ENCODE measurements around the gene MRTFA. TPM values are rescaled to one million over a fixed set of nuclear protein-coding genes. Genes with fewer than 3 reads are reported as not detected.

Gene MRTFA
- polyA plus RNA-seq, 1 of the 3 experiments (the other 2 are of a cell fraction), result 5.8 TPM

GRCh38 chr22:40519948-40520331, 116.6 kb downstream of the MRTFA start:
- DNase-seq, result no peak
- no peak overlapping the region for H3K4me3 ChIP-seq (ENCODE audit: low read depth in 2 of 2, low read length in 1 of 2)
- peaks cover 97% of the 10 kb centered on the region for H3K79me2 ChIP-seq (ENCODE audit: insufficient read depth)
- no peaks in the 10 kb centered on the region for H3K27me3 ChIP-seq (ENCODE audit: insufficient read depth)
- WGBS (ENCODE audit: low lambda C conversion rate), result 91% methylated on average over 3 of the region's 3 CpGs
- no peak overlapping the region for H3K4me2 ChIP-seq
- ChIA-PET POLR2A (no interaction called here), CTCF (no interaction called here)
- TF ChIP-seq FOXJ3 (CRISPR knock-in tag; IDR thresholded peaks at IDR 0.05), result no peak
- no peak for TF ChIP-seq EP300 (IDR thresholded peaks at IDR 0.05; ENCODE audit: borderline replicate concordance in 1 of 2, low read depth in 1 of 2, low read length in 1 of 2)
- TF ChIP-seq TEAD4 (IDR thresholded peaks at IDR 0.05; ENCODE audit: borderline replicate concordance, insufficient read depth), result no peak
- TF ChIP-seq RFX5 (IDR thresholded peaks at IDR 0.05; ENCODE audit: low read length), result no peak
- no peak for TF ChIP-seq RCOR1 (IDR thresholded peaks at IDR 0.05; ENCODE audit: low read length)
- no peak for TF ChIP-seq FOXM1 (IDR thresholded peaks at IDR 0.05; ENCODE audit: low read depth)
- no peak for TF ChIP-seq CHD2 (IDR thresholded peaks at IDR 0.05; ENCODE audit: low read length, partially characterized antibody)
- TF ChIP-seq IRF3 (IDR thresholded peaks at IDR 0.05; ENCODE audit: low read depth, low read length), result no peak
- TF ChIP-seq, protein P1, sequence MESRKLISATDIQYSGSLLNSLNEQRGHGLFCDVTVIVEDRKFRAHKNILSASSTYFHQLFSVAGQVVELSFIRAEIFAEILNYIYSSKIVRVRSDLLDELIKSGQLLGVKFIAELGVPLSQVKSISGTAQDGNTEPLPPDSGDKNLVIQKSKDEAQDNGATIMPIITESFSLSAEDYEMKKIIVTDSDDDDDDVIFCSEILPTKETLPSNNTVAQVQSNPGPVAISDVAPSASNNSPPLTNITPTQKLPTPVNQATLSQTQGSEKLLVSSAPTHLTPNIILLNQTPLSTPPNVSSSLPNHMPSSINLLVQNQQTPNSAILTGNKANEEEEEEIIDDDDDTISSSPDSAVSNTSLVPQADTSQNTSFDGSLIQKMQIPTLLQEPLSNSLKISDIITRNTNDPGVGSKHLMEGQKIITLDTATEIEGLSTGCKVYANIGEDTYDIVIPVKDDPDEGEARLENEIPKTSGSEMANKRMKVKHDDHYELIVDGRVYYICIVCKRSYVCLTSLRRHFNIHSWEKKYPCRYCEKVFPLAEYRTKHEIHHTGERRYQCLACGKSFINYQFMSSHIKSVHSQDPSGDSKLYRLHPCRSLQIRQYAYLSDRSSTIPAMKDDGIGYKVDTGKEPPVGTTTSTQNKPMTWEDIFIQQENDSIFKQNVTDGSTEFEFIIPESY (IDR thresholded peaks at IDR 0.05; ENCODE audit: borderline replicate concordance, low read depth), result no peak
- no peak overlapping the region for H3K9ac ChIP-seq
- H3K9me2 ChIP-seq, result no peaks in the 10 kb centered on the region
- H3K9me3 ChIP-seq, result no peaks in the 10 kb centered on the region
- no peaks in the 10 kb centered on the region for H3K4me1 ChIP-seq (ENCODE audit: control insufficient read depth in 1 of 2, insufficient read depth in 2 of 2, low read depth in 1 of 2, low read length in 1 of 2)
- no peak overlapping the region for H2AFZ ChIP-seq (ENCODE audit: low read depth)
- no peak overlapping the region for H3K27ac ChIP-seq (ENCODE audit: low read depth in 2 of 2, low read length in 1 of 2)
- H3F3A ChIP-seq (replicated peaks; ENCODE audit: insufficient read depth), result no peaks in the 10 kb centered on the region
- peaks cover 0 to 8% of the 10 kb centered on the region in 2 experiments for H3K36me3 ChIP-seq (replicated peaks in 1 of 2; ENCODE audit: control insufficient read depth in 1 of 2, insufficient read depth in 2 of 2, low read length in 1 of 2)
- no peaks in the 10 kb centered on the region for H4K20me1 ChIP-seq (ENCODE audit: insufficient read depth)

DNA sequence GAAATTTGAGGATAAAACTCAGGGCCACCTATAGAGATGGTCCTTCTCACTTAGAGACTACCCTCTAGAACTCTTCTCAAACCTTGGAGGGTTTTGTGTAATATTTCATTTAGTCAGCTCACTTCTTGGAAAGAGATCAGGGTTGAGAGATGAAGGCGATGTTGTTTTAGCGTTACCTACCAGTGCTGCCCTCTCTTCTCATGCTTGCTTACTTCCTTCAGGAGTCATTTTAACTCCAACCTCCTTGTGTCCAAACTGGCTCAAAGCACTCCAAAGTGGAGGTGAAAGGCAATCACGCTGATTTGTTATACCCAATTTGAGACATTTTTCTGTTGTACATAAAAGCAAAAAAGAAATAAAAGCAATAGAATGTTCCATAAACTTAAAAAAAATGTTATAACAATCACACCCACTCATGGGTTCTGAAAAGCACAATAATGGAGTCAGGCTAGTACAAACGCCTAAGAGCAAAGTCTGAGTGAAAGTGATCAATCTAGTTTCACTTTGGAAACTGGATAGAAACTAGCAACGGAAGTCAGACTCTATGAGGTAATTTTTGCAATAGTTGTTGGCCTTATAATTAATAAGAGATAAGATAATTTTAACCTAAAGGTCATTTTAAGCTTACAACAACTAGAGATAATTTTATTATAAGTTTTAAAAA, 117.1 kb downstream of the MRTFA start:
- H3K27ac ChIP-seq (ENCODE audit: low read depth in 2 of 2, low read length in 1 of 2), result no peak overlapping the region

More for the DNA sequence above, 117.1 kb downstream of the MRTFA start:
- H3K27me3 ChIP-seq (ENCODE audit: insufficient read depth), result no peaks in the 10 kb centered on the region
- H3K4me1 ChIP-seq (ENCODE audit: control insufficient read depth in 1 of 2, insufficient read depth in 2 of 2, low read depth in 1 of 2, low read length in 1 of 2), result no peaks in the 10 kb centered on the region
- H3F3A ChIP-seq (replicated peaks; ENCODE audit: insufficient read depth), result no peaks in the 10 kb centered on the region
- no peak for DNase-seq
- peaks cover 97% of the 10 kb centered on the region for H3K79me2 ChIP-seq (ENCODE audit: insufficient read depth)
- ChIA-PET POLR2A (no interaction called here), CTCF (no interaction called here)
- WGBS (ENCODE audit: low lambda C conversion rate), result 96% methylated on average over 5 of the region's 5 CpGs
- no peak overlapping the region for H3K4me2 ChIP-seq
- H3K9me3 ChIP-seq, result no peaks in the 10 kb centered on the region
- TF ChIP-seq GABPA (IDR thresholded peaks at IDR 0.05; ENCODE audit: low read depth) (no peak), NFIC (IDR thresholded peaks at IDR 0.05; ENCODE audit: borderline replicate concordance) (no peak)
- H4K20me1 ChIP-seq (ENCODE audit: insufficient read depth), result no peaks in the 10 kb centered on the region
- H3K4me3 ChIP-seq (ENCODE audit: low read depth in 2 of 2, low read length in 1 of 2), result no peak overlapping the region
- H2AFZ ChIP-seq (ENCODE audit: low read depth), result no peak overlapping the region
- no peaks in the 10 kb centered on the region for H3K9me2 ChIP-seq
- no peak overlapping the region for H3K9ac ChIP-seq
- H3K36me3 ChIP-seq (replicated peaks in 1 of 2; ENCODE audit: control insufficient read depth in 1 of 2, insufficient read depth in 2 of 2, low read length in 1 of 2), result peaks cover 0 to 8% of the 10 kb centered on the region in 2 experiments

All from SK-N-SH (cell line).